ENCODE results near the gene MCOLN3.
A peak's percentile ranks its signal among the peaks of the same experiment; 100 is the strongest.

Gene MCOLN3

GRCh38 chr1:85065550-85065949 is 17.2 kb upstream of the MCOLN3 start:
- TF ChIP-seq, protein P1, sequence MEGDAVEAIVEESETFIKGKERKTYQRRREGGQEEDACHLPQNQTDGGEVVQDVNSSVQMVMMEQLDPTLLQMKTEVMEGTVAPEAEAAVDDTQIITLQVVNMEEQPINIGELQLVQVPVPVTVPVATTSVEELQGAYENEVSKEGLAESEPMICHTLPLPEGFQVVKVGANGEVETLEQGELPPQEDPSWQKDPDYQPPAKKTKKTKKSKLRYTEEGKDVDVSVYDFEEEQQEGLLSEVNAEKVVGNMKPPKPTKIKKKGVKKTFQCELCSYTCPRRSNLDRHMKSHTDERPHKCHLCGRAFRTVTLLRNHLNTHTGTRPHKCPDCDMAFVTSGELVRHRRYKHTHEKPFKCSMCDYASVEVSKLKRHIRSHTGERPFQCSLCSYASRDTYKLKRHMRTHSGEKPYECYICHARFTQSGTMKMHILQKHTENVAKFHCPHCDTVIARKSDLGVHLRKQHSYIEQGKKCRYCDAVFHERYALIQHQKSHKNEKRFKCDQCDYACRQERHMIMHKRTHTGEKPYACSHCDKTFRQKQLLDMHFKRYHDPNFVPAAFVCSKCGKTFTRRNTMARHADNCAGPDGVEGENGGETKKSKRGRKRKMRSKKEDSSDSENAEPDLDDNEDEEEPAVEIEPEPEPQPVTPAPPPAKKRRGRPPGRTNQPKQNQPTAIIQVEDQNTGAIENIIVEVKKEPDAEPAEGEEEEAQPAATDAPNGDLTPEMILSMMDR (conservative IDR thresholded peaks at IDR 0.05; ENCODE audit: low read length): no peak
- no peak for TF ChIP-seq EZH2phosphoT487 (IDR thresholded peaks at IDR 0.05; ENCODE audit: borderline replicate concordance)
- Histone ChIP-seq H3K36me3 (ENCODE audit: insufficient read depth, low read length) (no peaks in the 10 kb centered on the region), H3K9me3 (ENCODE audit: insufficient read depth, low read depth, low read length) (no peaks in the 10 kb centered on the region), H3K4me3 (ENCODE audit: low read length, poor library complexity, severe bottlenecking) (no peak overlapping the region), H3F3A (ENCODE audit: low read depth) (no peaks in the 10 kb centered on the region), H3K27me3 (ENCODE audit: insufficient read depth, low read length, poor library complexity, severe bottlenecking) (no peaks in the 10 kb centered on the region), H2AFZ (ENCODE audit: low read length) (no peak overlapping the region), H3K9ac (ENCODE audit: low read depth, low read length, poor library complexity, severe bottlenecking) (no peak overlapping the region), H3K79me2 (ENCODE audit: insufficient read depth, low read length) (no peaks in the 10 kb centered on the region), H3K4me2 (ENCODE audit: low read depth, low read length, poor library complexity, severe bottlenecking) (no peak overlapping the region), H3K4me1 (ENCODE audit: insufficient read depth, low read length, poor library complexity, severe bottlenecking) (no peaks in the 10 kb centered on the region), H4K20me1 (ENCODE audit: insufficient read depth, low read length, poor library complexity, severe bottlenecking) (no peaks in the 10 kb centered on the region), H3K9me2 (replicated peaks; ENCODE audit: low read depth, low read length) (no peaks in the 10 kb centered on the region)

DNA sequence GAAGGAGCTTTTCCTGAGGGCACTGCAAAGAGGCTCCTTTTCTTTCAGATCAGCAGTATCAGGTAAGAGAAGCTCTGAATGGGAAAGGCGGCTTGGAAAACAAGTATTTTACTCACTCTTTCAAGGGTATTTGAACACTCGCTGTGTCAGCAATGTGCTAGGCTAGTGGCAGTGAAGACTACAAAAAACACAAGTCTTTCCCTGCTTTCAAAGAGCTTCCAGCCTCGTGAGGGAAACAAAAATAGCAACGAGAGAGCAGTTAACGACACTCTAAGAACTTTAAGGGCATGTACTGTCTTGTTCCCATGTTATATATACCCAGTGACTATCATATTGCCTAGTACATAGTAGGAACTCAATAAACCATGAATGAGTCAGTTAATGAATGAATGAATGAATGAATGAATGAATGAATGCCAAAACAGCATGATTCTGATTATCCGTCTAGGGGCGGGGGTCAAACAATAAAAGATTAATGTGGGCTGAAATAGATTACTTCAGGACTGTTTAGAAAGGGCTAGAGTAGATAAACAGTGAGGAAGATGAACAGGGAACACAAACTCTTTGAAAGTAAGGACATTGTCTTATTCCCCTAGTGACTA is 14.2 kb upstream of the MCOLN3 start:
- Histone ChIP-seq H3K9me3 (ENCODE audit: insufficient read depth, low read depth, low read length) (no peaks in the 10 kb centered on the region), H3K4me2 (ENCODE audit: low read depth, low read length, poor library complexity, severe bottlenecking) (peak overlapping the region; percentile 71), H3K27me3 (ENCODE audit: insufficient read depth, low read length, poor library complexity, severe bottlenecking) (no peaks in the 10 kb centered on the region), H3K9ac (ENCODE audit: low read depth, low read length, poor library complexity, severe bottlenecking) (no peak overlapping the region), H3F3A (ENCODE audit: low read depth) (no peaks in the 10 kb centered on the region), H3K79me2 (ENCODE audit: insufficient read depth, low read length) (no peaks in the 10 kb centered on the region), H3K4me1 (ENCODE audit: insufficient read depth, low read length, poor library complexity, severe bottlenecking) (no peaks in the 10 kb centered on the region), H2AFZ (ENCODE audit: low read length) (no peak overlapping the region), H3K9me2 (replicated peaks; ENCODE audit: low read depth, low read length) (no peaks in the 10 kb centered on the region), H4K20me1 (ENCODE audit: insufficient read depth, low read length, poor library complexity, severe bottlenecking) (no peaks in the 10 kb centered on the region), H3K36me3 (ENCODE audit: insufficient read depth, low read length) (no peaks in the 10 kb centered on the region), H3K4me3 (ENCODE audit: low read length, poor library complexity, severe bottlenecking) (peak overlapping the region; percentile 66)
- TF ChIP-seq EZH2phosphoT487 (IDR thresholded peaks at IDR 0.05; ENCODE audit: borderline replicate concordance): no peak
- TF ChIP-seq, protein P1 (conservative IDR thresholded peaks at IDR 0.05; ENCODE audit: low read length): no peak

DNA sequence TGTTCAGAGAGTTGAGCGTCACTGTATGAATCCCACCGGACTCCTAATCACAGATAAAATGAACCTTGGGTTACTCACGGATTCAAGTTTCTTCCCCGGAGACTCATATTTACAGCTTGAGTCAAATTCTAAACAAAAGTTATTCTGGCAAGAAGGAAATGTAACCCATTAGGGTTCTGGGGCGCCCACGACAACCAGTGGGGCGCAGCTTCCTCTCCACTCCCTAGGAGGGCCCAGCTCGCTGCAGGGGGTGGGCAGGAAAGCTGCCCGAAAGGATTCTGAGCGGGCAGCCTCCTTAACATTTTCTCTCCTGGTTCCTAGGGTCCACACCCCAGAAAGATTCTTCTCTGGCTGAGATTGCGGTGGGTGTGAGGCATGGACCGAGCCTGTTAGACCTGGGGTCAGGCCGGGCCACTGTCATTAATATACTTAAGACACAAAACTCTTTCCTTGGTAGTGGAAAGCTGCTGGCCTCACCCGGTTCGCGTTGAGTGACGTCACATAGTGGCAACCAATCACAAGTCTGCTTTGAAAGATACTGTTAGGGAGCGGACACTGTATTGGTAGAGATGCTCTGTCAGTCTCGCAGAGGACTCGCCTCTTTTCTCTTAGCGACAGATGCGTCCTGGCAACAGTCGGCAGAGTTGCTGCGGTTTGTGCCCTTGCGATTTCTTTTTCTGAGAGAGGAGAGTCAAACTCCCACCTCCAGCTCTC is 13.6 kb upstream of the MCOLN3 start:
- Histone ChIP-seq H3K4me2 (ENCODE audit: low read depth, low read length, poor library complexity, severe bottlenecking) (peak overlapping the region; percentile 71), H3K27me3 (ENCODE audit: insufficient read depth, low read length, poor library complexity, severe bottlenecking) (no peaks in the 10 kb centered on the region), H3K36me3 (ENCODE audit: insufficient read depth, low read length) (no peaks in the 10 kb centered on the region), H3F3A (ENCODE audit: low read depth) (no peaks in the 10 kb centered on the region), H3K9ac (ENCODE audit: low read depth, low read length, poor library complexity, severe bottlenecking) (no peak overlapping the region), H2AFZ (ENCODE audit: low read length) (peak overlapping the region; percentile 73), H4K20me1 (ENCODE audit: insufficient read depth, low read length, poor library complexity, severe bottlenecking) (no peaks in the 10 kb centered on the region), H3K9me3 (ENCODE audit: insufficient read depth, low read depth, low read length) (no peaks in the 10 kb centered on the region), H3K9me2 (replicated peaks; ENCODE audit: low read depth, low read length) (no peaks in the 10 kb centered on the region), H3K4me1 (ENCODE audit: insufficient read depth, low read length, poor library complexity, severe bottlenecking) (no peaks in the 10 kb centered on the region), H3K79me2 (ENCODE audit: insufficient read depth, low read length) (no peaks in the 10 kb centered on the region), H3K4me3 (ENCODE audit: low read length, poor library complexity, severe bottlenecking) (peak overlapping the region; percentile 66)
- TF ChIP-seq EZH2phosphoT487 (IDR thresholded peaks at IDR 0.05; ENCODE audit: borderline replicate concordance): no peak
- TF ChIP-seq, protein P1 (conservative IDR thresholded peaks at IDR 0.05; ENCODE audit: low read length): no peak

Measured in Loucy (cell line).